SK-N-SH (cell line): ENCODE measurements around the gene DBX2. TPM values are rescaled to one million over a fixed set of nuclear protein-coding genes. Genes with fewer than 3 reads are reported as not detected.

Experiments used
- CTCF ChIA-PET: fragments of 300-600, 350-600 bp; formaldehyde crosslinking; extraction: SDS; loops from one replicate; lab custom pipeline; 2021; lab: Yijun Ruan, JAX
- POLR2A ChIA-PET: fragments of 350-600 bp; sonication (Branson Sonifier 250); formaldehyde crosslinking; extraction: SDS; loops from one replicate; lab custom pipeline; 2020; ENCODE audit warnings: antibody characterized with exemption, inconsistent platforms; lab: Yijun Ruan, JAX
- DNase-seq: peaks from one replicate; pipeline ENCODE4 v3.0.0; 2012
- H2AFZ ChIP-seq: fragments of 200-600 bp; sonication (generic); 2 replicates; pipeline ENCODE4 v1.8.1; 2016; ENCODE audit warnings: antibody characterized with exemption, mild to moderate bottlenecking, low read depth
- H3F3A ChIP-seq: fragments of 200-600 bp; sonication (generic); replicated peaks from 2 replicates; pipeline ENCODE3; 2016; ENCODE audit warnings: antibody characterized with exemption, mild to moderate bottlenecking; ENCODE audit not compliant: insufficient read depth
- H3K27ac ChIP-seq, 2 experiments: fragments of 200-500 bp in 1 of 2; fragments of 200-600 bp in 1 of 2; sonication (Bioruptor generic) in 1 of 2; sonication (generic), shearing (Covaris generic) in 1 of 2; 2 replicates each; pipeline versions ENCODE4 v1.5.1 to v1.6.1; 2014 to 2016; ENCODE audit warnings: low read depth in 2 of 2, inconsistent platforms in 1 of 2, low read length in 1 of 2, mild to moderate bottlenecking in 1 of 2, mixed read lengths in 1 of 2
- H3K27me3 ChIP-seq: fragments of 200-600 bp; sonication (generic), shearing (Covaris generic); 2 replicates; pipeline ENCODE4 v1.6.1; 2016; ENCODE audit warnings: mixed run types; ENCODE audit not compliant: insufficient read depth
- H3K36me3 ChIP-seq, 2 experiments: fragments of 200-500 bp in 1 of 2; fragments of 200-600 bp in 1 of 2; sonication (Bioruptor generic) in 1 of 2; sonication (generic) in 1 of 2; replicated peaks in 1 of 2; 2 replicates each; pipeline versions ENCODE3 to v1.5.1; 2014 to 2016; ENCODE audit warnings: low read length in 1 of 2, mild to moderate bottlenecking in 1 of 2; ENCODE audit not compliant: insufficient read depth in 2 of 2, control insufficient read depth in 1 of 2
- H3K4me1 ChIP-seq, 2 experiments: fragments of 200-500 bp in 1 of 2; fragments of 200-600 bp in 1 of 2; sonication (Bioruptor generic) in 1 of 2; sonication (generic), shearing (Covaris generic) in 1 of 2; 2 replicates each; pipeline versions ENCODE4 v1.5.1 to v1.6.1; 2014 to 2016; ENCODE audit warnings: low read depth in 1 of 2, low read length in 1 of 2, mixed run types in 1 of 2; ENCODE audit not compliant: insufficient read depth in 2 of 2, control insufficient read depth in 1 of 2
- H3K4me2 ChIP-seq: fragments of 200-600 bp; sonication (generic), shearing (Covaris generic); 2 replicates; pipeline ENCODE4 v1.6.1; 2017; ENCODE audit warnings: mixed run types
- H3K4me3 ChIP-seq, 2 experiments: fragments of 200-500 bp in 1 of 2; fragments of 200-600 bp in 1 of 2; sonication (Bioruptor generic) in 1 of 2; sonication (generic), shearing (Covaris generic) in 1 of 2; 2 replicates each; pipeline versions ENCODE4 v1.5.1 to v1.8.1; 2014 to 2016; ENCODE audit warnings: low read depth in 2 of 2, inconsistent platforms in 1 of 2, low read length in 1 of 2, mild to moderate bottlenecking in 1 of 2, mixed read lengths in 1 of 2, moderate library complexity in 1 of 2
- H3K79me2 ChIP-seq: fragments of 200-600 bp; sonication (generic); 2 replicates; pipeline ENCODE4 v1.8.1; 2017; ENCODE audit warnings: mild to moderate bottlenecking; ENCODE audit not compliant: insufficient read depth
- H3K9ac ChIP-seq: fragments of 200-600 bp; sonication (generic); 2 replicates; pipeline ENCODE4 v1.6.1; 2017; ENCODE audit warnings: mixed run types
- H3K9me2 ChIP-seq: fragments of 200-600 bp; sonication (generic); 2 replicates; pipeline ENCODE4 v1.6.1; 2017; ENCODE audit warnings: mixed run types
- H3K9me3 ChIP-seq: fragments of 200-600 bp; sonication (generic); 2 replicates; pipeline ENCODE4 v1.6.1; 2017; ENCODE audit warnings: mixed run types, mild to moderate bottlenecking, moderate library complexity
- H4K20me1 ChIP-seq: fragments of 200-600 bp; sonication (generic); 2 replicates; pipeline ENCODE4 v1.6.1; 2017; ENCODE audit warnings: mild to moderate bottlenecking, mixed run types; ENCODE audit not compliant: insufficient read depth
- EZH2phosphoT487 ChIP-seq: fragments of 200-600 bp; sonication (generic); IDR thresholded peaks from 2 replicates; pipeline ENCODE4 v1.6.1; 2017; ENCODE audit warnings: low read depth, mixed run types, mild to moderate bottlenecking, antibody characterized with exemption, moderate library complexity, borderline replicate concordance
- FOXJ3 ChIP-seq: sonication (generic); formaldehyde crosslinking; IDR thresholded peaks from 2 replicates; pipeline ENCODE4 v1.5.1; 2020; ENCODE audit warnings: mild to moderate bottlenecking, missing genetic modification reagents
- JUND ChIP-seq: IDR thresholded peaks from 2 replicates; pipeline ENCODE4 v1.4.0; 2012
- NFIC ChIP-seq: IDR thresholded peaks from 2 replicates; pipeline ENCODE4 v1.4.0; 2012; ENCODE audit warnings: borderline replicate concordance
- NRF1 ChIP-seq: IDR thresholded peaks from 2 replicates; pipeline ENCODE4 v1.6.1; 2012; ENCODE audit warnings: low read depth, mild to moderate bottlenecking, low read length
- POLR2AphosphoS5 ChIP-seq: IDR thresholded peaks from 2 replicates; pipeline ENCODE4 v1.6.1; 2012; ENCODE audit warnings: low read depth, low read length
- RAD21 ChIP-seq: IDR thresholded peaks from 2 replicates; pipeline ENCODE4 v1.6.1; 2012; ENCODE audit warnings: mild to moderate bottlenecking, low read length
- RCOR1 ChIP-seq: fragments of 150-350 bp; IDR thresholded peaks from 2 replicates; pipeline ENCODE4 v1.6.1; 2017; ENCODE audit warnings: antibody characterized with exemption, low read length
- RFX5 ChIP-seq: IDR thresholded peaks from 2 replicates; pipeline ENCODE4 v1.6.1; 2012; ENCODE audit warnings: mild to moderate bottlenecking, improper control_type of control experiment, low read length
- SIN3A ChIP-seq: IDR thresholded peaks from 2 replicates; pipeline ENCODE4 v1.6.1; 2012; ENCODE audit warnings: low read depth, mild to moderate bottlenecking, low read length, moderate library complexity, borderline replicate concordance
- SMC3 ChIP-seq: IDR thresholded peaks from 2 replicates; pipeline ENCODE4 v1.6.1; 2012; ENCODE audit warnings: low read depth, low read length, improper control_type of control experiment
- TAF1 ChIP-seq: IDR thresholded peaks from 2 replicates; pipeline ENCODE4 v1.6.1; 2012; ENCODE audit warnings: low read depth, mild to moderate bottlenecking, low read length, moderate library complexity, borderline replicate concordance
- TEAD4 ChIP-seq: IDR thresholded peaks from 2 replicates; pipeline ENCODE4 v1.4.0; 2012; ENCODE audit warnings: mild to moderate bottlenecking, borderline replicate concordance; ENCODE audit not compliant: insufficient read depth
- WGBS: methylation state at CpG from one replicate; pipeline ENCODE4 v1.1.6; 2017; ENCODE audit warnings: low lambda C conversion rate; 5-methylcytosine and 5-hydroxymethylcytosine counted together
- polyA plus RNA-seq, 3 experiments: library from polyadenylated mRNA; depleted of rRNA; stranded (reverse); fragments of >200 nt; gene quantifications; 2 replicates each; pipeline ENCODE4 v1.2.3, GENCODE V29; 2012
- TF ChIP-seq, protein P1 (sequence below): IDR thresholded peaks from 2 replicates; pipeline ENCODE4 v1.4.0; 2012; ENCODE audit warnings: low read depth
- TF ChIP-seq, protein P2 (sequence below): IDR thresholded peaks from 2 replicates; pipeline ENCODE4 v1.4.0; 2012; ENCODE audit warnings: low read depth, borderline replicate concordance
- TF ChIP-seq, protein P3 (sequence below): fragments of 200-600 bp; sonication (generic); IDR thresholded peaks from 2 replicates; pipeline ENCODE4 v1.6.1; 2017; ENCODE audit warnings: antibody characterized with exemption, mild to moderate bottlenecking, moderate library complexity
- TF ChIP-seq, protein P4 (sequence below): IDR thresholded peaks from 2 replicates; pipeline ENCODE4 v1.6.1; 2012; ENCODE audit warnings: mild to moderate bottlenecking, low read depth, low read length, moderate library complexity
- TF ChIP-seq, protein P5 (sequence below): fragments of 150-350 bp; IDR thresholded peaks from 2 replicates; pipeline ENCODE4 v1.6.1; 2016; ENCODE audit warnings: mild to moderate bottlenecking, low read depth, low read length

The DBX2 gene
- not detected in 2 replicates for polyA plus RNA-seq (2012; rRNA removed)
- not detected in 2 replicates for polyA plus RNA-seq (2012; cell fraction: cytosol; rRNA removed)
- not detected in 2 replicates for polyA plus RNA-seq (2012; cell fraction: nucleus; rRNA removed)

DNA sequence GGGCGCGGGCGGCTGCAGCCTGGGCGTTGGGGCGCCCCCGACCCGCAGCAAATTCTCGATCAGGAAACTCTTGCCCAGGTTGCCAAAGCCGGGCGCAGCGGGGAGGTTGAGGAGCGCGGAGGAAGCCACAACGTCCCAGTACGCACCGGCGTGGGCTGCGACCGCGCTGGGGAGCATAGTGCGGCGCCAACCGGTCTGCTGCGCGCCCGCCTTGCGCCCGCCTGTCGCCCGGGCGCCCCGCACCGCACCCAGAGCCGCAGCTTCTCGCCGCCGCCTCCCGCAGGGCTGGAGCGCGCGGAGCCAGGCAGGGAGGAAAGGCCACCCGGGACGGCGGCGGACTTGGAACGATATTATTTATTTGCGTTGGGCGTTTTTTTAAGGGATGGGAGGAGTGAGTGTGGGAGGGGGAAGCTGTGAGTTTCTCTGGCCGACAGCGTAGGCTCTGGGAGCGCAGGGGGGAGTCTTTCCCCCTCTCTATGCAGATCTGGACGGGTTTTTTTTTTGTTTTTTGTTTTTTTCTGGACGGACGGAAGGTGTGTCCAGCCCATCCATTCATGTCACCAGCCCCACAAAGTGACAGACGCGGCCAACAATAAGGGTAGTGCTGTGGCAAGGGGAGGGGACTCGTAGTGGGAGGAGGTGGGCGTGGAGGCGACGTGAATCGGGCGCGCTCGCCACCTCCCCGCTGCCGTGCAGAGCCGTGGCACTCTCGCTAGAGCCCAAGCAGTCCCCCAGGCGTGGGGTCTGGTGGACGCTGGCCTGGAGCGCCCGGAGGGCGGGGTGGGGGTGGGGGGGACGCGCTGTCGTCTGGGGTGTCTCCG is at the start of gene DBX2:
Gene DBX2, minus strand, starts transcription at position 349 of the 821 bp plus-strand sequence. Its CDS starts 172 bp downstream, at position 177.
- Histone ChIP-seq H3K36me3 (no peaks in the 10 kb centered on the region), H3K4me3 (peak within 1 kb of the TSS; percentile 17 to 39), H3F3A (no peaks in the 10 kb centered on the region), H2AFZ (no peak within 1 kb of the TSS), H4K20me1 (no peaks in the 10 kb centered on the region), H3K4me1 (peaks cover 0 to 4% of the 10 kb centered on the region in 2 experiments; a peak in 1 of 4 replicates), H3K4me2 (peak within 1 kb of the TSS; percentile 57), H3K27me3 (peaks cover 21% of the 10 kb centered on the region), H3K27ac (no peak within 1 kb of the TSS), H3K9me3 (no peaks in the 10 kb centered on the region), H3K9ac (no peak within 1 kb of the TSS), H3K9me2 (no peaks in the 10 kb centered on the region), H3K79me2 (no peaks in the 10 kb centered on the region)
- TF ChIP-seq NFIC, result no peak
- TF ChIP-seq, protein P1, sequence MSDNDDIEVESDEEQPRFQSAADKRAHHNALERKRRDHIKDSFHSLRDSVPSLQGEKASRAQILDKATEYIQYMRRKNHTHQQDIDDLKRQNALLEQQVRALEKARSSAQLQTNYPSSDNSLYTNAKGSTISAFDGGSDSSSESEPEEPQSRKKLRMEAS, result no peak
- TF ChIP-seq RFX5, result no peak
- TF ChIP-seq POLR2AphosphoS5, result no peak
- TF ChIP-seq, protein P2, sequence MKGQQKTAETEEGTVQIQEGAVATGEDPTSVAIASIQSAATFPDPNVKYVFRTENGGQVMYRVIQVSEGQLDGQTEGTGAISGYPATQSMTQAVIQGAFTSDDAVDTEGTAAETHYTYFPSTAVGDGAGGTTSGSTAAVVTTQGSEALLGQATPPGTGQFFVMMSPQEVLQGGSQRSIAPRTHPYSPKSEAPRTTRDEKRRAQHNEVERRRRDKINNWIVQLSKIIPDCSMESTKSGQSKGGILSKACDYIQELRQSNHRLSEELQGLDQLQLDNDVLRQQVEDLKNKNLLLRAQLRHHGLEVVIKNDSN, result no peak
- TF ChIP-seq EZH2phosphoT487, result no peak
- TF ChIP-seq RCOR1, result no peak
- TF ChIP-seq SMC3, result no peak
- TF ChIP-seq JUND, result no peak
- TF ChIP-seq SIN3A, result no peak
- no peak for TF ChIP-seq NRF1
- TF ChIP-seq, protein P3, sequence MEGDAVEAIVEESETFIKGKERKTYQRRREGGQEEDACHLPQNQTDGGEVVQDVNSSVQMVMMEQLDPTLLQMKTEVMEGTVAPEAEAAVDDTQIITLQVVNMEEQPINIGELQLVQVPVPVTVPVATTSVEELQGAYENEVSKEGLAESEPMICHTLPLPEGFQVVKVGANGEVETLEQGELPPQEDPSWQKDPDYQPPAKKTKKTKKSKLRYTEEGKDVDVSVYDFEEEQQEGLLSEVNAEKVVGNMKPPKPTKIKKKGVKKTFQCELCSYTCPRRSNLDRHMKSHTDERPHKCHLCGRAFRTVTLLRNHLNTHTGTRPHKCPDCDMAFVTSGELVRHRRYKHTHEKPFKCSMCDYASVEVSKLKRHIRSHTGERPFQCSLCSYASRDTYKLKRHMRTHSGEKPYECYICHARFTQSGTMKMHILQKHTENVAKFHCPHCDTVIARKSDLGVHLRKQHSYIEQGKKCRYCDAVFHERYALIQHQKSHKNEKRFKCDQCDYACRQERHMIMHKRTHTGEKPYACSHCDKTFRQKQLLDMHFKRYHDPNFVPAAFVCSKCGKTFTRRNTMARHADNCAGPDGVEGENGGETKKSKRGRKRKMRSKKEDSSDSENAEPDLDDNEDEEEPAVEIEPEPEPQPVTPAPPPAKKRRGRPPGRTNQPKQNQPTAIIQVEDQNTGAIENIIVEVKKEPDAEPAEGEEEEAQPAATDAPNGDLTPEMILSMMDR, result no peak
- TF ChIP-seq, protein P4, sequence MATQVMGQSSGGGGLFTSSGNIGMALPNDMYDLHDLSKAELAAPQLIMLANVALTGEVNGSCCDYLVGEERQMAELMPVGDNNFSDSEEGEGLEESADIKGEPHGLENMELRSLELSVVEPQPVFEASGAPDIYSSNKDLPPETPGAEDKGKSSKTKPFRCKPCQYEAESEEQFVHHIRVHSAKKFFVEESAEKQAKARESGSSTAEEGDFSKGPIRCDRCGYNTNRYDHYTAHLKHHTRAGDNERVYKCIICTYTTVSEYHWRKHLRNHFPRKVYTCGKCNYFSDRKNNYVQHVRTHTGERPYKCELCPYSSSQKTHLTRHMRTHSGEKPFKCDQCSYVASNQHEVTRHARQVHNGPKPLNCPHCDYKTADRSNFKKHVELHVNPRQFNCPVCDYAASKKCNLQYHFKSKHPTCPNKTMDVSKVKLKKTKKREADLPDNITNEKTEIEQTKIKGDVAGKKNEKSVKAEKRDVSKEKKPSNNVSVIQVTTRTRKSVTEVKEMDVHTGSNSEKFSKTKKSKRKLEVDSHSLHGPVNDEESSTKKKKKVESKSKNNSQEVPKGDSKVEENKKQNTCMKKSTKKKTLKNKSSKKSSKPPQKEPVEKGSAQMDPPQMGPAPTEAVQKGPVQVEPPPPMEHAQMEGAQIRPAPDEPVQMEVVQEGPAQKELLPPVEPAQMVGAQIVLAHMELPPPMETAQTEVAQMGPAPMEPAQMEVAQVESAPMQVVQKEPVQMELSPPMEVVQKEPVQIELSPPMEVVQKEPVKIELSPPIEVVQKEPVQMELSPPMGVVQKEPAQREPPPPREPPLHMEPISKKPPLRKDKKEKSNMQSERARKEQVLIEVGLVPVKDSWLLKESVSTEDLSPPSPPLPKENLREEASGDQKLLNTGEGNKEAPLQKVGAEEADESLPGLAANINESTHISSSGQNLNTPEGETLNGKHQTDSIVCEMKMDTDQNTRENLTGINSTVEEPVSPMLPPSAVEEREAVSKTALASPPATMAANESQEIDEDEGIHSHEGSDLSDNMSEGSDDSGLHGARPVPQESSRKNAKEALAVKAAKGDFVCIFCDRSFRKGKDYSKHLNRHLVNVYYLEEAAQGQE, result no peak
- TF ChIP-seq, protein P5, sequence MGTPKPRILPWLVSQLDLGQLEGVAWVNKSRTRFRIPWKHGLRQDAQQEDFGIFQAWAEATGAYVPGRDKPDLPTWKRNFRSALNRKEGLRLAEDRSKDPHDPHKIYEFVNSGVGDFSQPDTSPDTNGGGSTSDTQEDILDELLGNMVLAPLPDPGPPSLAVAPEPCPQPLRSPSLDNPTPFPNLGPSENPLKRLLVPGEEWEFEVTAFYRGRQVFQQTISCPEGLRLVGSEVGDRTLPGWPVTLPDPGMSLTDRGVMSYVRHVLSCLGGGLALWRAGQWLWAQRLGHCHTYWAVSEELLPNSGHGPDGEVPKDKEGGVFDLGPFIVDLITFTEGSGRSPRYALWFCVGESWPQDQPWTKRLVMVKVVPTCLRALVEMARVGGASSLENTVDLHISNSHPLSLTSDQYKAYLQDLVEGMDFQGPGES, result no peak
- no peak for TF ChIP-seq TAF1
- TF ChIP-seq RAD21, result no peak
- TF ChIP-seq TEAD4, result no peak
- TF ChIP-seq FOXJ3 (CRISPR knock-in tag), result no peak
- WGBS, result 1% methylated on average over 20 of the region's 77 CpGs
- DNase-seq, result peak; percentile 59
- CTCF ChIA-PET, result interaction anchor here (1.5 to 1.6 kb wide), 3 partner anchors 79 to 103 kb away, joined by 3 to 5 read pairs (median 4); no protein-coding TSS in a partner anchor
- POLR2A ChIA-PET, result no interaction called here
